Ascending aorta (tissue), 2 donors: ENCODE results near the gene ASH1L. TPM values are rescaled to one million over a fixed set of nuclear protein-coding genes. Genes with fewer than 3 reads are reported as not detected.

ENCODE experiments used
- DNase-seq, 2 donors: peaks; one replicate each; pipeline ENCODE4 v3.0.0-alpha.2; 2019; ENCODE audit warnings: low spot score in 2 of 2
- H3K27ac ChIP-seq, 2 donors: fragments of 200-600 bp; sonication (generic); one replicate each; pipeline ENCODE4 v1.5.1; 2016 to 2017; ENCODE audit warnings: mild to moderate bottlenecking in 1 of 2
- H3K27me3 ChIP-seq: fragments of 200-600 bp; sonication (generic); one replicate; pipeline ENCODE4 v1.5.1; 2017
- H3K36me3 ChIP-seq, 2 donors: fragments of 200-600 bp; sonication (generic); one replicate each; pipeline ENCODE4 v1.5.1; 2016
- H3K4me1 ChIP-seq, 2 donors: fragments of 200-600 bp; sonication (generic); one replicate each; pipeline ENCODE4 v1.5.1; 2016 to 2017; ENCODE audit warnings: mild to moderate bottlenecking in 1 of 2
- H3K4me3 ChIP-seq, 2 donors: fragments of 200-600 bp; sonication (generic); one replicate each; pipeline ENCODE4 v1.5.1; 2016 to 2017; ENCODE audit warnings: mild to moderate bottlenecking in 1 of 2
- H3K9me3 ChIP-seq, 2 donors: fragments of 200-600 bp; sonication (generic); one replicate each; pipeline ENCODE4 v1.5.1; 2016
- intact Hi-C: fragments of 100-400 bp; cut with DNase I; formaldehyde crosslinking; loops from one replicate; pipeline ENCODE4 v1.15.1; 2023
- total RNA-seq: library from RNA; depleted of rRNA; stranded (reverse); fragments of >200 nt; gene quantifications from one replicate; pipeline ENCODE4 v1.1.0, GENCODE V29; 2016
- TF ChIP-seq, protein P1 (sequence below), 3 experiments: fragments of 200-600 bp in 2 of 3; fragments of 450-650 bp in 1 of 3; sonication (generic) in 2 of 3; IDR thresholded peaks; one replicate each; pipeline ENCODE4 v1.5.1; 2016 to 2019; ENCODE audit warnings: antibody characterized with exemption in 3 of 3, mild to moderate bottlenecking in 1 of 3, moderate library complexity in 1 of 3

The ASH1L gene
- total RNA-seq, 1 donor from 2014 or later = 16.2 TPM

GRCh38 chr1:155324037-155324716, 238.4 kb downstream of the ASH1L start:
- H3K4me1 ChIP-seq = peaks cover 9 to 22% of the 10 kb centered on the region in 2 donors
- H3K9me3 ChIP-seq = no peaks in the 10 kb centered on the region
- intact Hi-C loops = loop anchor here (1.0 to 5.0 kb wide), 4 partner anchors 16 to 286 kb away; partner anchors contain the start of genes ENTREP3, FDPS and MSTO1
- peak overlapping the region; percentile 74 to 89 for H3K4me3 ChIP-seq
- no peaks in the 10 kb centered on the region for H3K27me3 ChIP-seq
- peaks cover 19 to 22% of the 10 kb centered on the region in 2 donors for H3K36me3 ChIP-seq
- peak overlapping the region; percentile 96 to 97 for H3K27ac ChIP-seq
- peak; percentile 88 to 97 for DNase-seq
- TF ChIP-seq, protein P1, sequence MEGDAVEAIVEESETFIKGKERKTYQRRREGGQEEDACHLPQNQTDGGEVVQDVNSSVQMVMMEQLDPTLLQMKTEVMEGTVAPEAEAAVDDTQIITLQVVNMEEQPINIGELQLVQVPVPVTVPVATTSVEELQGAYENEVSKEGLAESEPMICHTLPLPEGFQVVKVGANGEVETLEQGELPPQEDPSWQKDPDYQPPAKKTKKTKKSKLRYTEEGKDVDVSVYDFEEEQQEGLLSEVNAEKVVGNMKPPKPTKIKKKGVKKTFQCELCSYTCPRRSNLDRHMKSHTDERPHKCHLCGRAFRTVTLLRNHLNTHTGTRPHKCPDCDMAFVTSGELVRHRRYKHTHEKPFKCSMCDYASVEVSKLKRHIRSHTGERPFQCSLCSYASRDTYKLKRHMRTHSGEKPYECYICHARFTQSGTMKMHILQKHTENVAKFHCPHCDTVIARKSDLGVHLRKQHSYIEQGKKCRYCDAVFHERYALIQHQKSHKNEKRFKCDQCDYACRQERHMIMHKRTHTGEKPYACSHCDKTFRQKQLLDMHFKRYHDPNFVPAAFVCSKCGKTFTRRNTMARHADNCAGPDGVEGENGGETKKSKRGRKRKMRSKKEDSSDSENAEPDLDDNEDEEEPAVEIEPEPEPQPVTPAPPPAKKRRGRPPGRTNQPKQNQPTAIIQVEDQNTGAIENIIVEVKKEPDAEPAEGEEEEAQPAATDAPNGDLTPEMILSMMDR (IDR thresholded peaks at IDR 0.05) = no peak

- H3K27ac ChIP-seq = peak overlapping the region; percentile 96 to 97
- intact Hi-C loops = loop anchor here (1.0 to 5.0 kb wide), 9 partner anchors 15 to 287 kb away; partner anchors contain the start of genes ASH1L, ENTREP3, FDPS and HCN3
- DNase-seq = peak; percentile 51 to 93
- H3K27me3 ChIP-seq = no peaks in the 10 kb centered on the region
- peak overlapping the region; percentile 74 to 89 for H3K4me3 ChIP-seq
- H3K4me1 ChIP-seq = peaks cover 9 to 22% of the 10 kb centered on the region in 2 donors
- TF ChIP-seq, protein P1 (IDR thresholded peaks at IDR 0.05) = no peak
- H3K9me3 ChIP-seq = no peaks in the 10 kb centered on the region
- peaks cover 19 to 20% of the 10 kb centered on the region in 2 donors for H3K36me3 ChIP-seq
Measured at GRCh38 chr1:155323729-155324036, 238.9 kb downstream of the ASH1L start.

GRCh38 chr1:155322953-155323728, 239.5 kb downstream of the ASH1L start:
- Histone ChIP-seq H3K36me3 (peaks cover 16 to 20% of the 10 kb centered on the region in 2 donors), H3K27me3 (no peaks in the 10 kb centered on the region), H3K27ac (peak overlapping the region; percentile 96 to 97), H3K9me3 (no peaks in the 10 kb centered on the region), H3K4me3 (peak overlapping the region; percentile 74 to 89), H3K4me1 (peaks cover 9 to 22% of the 10 kb centered on the region in 2 donors)
- DNase-seq = peak; percentile 86 to 97
- intact Hi-C loops = loop anchor here (1.0 to 5.0 kb wide), 6 partner anchors 46 to 240 kb away; partner anchors contain the start of genes ASH1L, HCN3, MTX1 and SLC50A1
- TF ChIP-seq, protein P1 (IDR thresholded peaks at IDR 0.05) = peak; percentile 96 to 98 (median 97)

GRCh38 chr1:155322571-155322952, 240.0 kb downstream of the ASH1L start:
- H3K9me3 ChIP-seq = no peaks in the 10 kb centered on the region
- peak in 1 of 2 donors; percentile 78 for DNase-seq
- peaks cover 9 to 22% of the 10 kb centered on the region in 2 donors for H3K4me1 ChIP-seq
- peak overlapping the region; percentile 96 to 97 for H3K27ac ChIP-seq
- intact Hi-C loops = loop anchor here (2.0 to 5.0 kb wide), 4 partner anchors 114 to 240 kb away; partner anchors contain the start of genes ASH1L, MTX1 and SLC50A1
- TF ChIP-seq, protein P1 (IDR thresholded peaks at IDR 0.05) = no peak
- peak overlapping the region; percentile 74 to 89 for H3K4me3 ChIP-seq
- H3K27me3 ChIP-seq = no peaks in the 10 kb centered on the region
- H3K36me3 ChIP-seq = peaks cover 10 to 20% of the 10 kb centered on the region in 2 donors

- Histone ChIP-seq H3K4me3 (peak overlapping the region; percentile 74 to 89), H3K4me1 (peaks cover 9 to 22% of the 10 kb centered on the region in 2 donors), H3K9me3 (no peaks in the 10 kb centered on the region), H3K27me3 (no peaks in the 10 kb centered on the region), H3K27ac (peak overlapping the region; percentile 96 to 97), H3K36me3 (peaks cover 6 to 17% of the 10 kb centered on the region in 2 donors)
- DNase-seq = no peak
- intact Hi-C loops = loop anchor here (2.0 to 5.0 kb wide), 4 partner anchors 113 to 241 kb away; partner anchors contain the start of genes ASH1L, MTX1 and SLC50A1
- TF ChIP-seq, protein P1 (IDR thresholded peaks at IDR 0.05) = no peak
Measured at GRCh38 chr1:155321639-155322503, 240.7 kb downstream of the ASH1L start.
